Endothelial cell of umbilical vein (primary cell): ENCODE measurements around the gene CACNA2D3. TPM values are rescaled to one million over a fixed set of nuclear protein-coding genes. Genes with fewer than 3 reads are reported as not detected.

Source experiments
- BruUV-seq: library from RNA; stranded (reverse); fragments of 400-500 nt; replicated peaks from 2 replicates; lab custom pipeline; 2021; lab: Mats Ljungman, UMichigan
- CTCF ChIA-PET: fragments of 300-600, 350-600 bp; sonication (Branson Sonifier 250); formaldehyde crosslinking; loops from one replicate; lab custom pipeline; 2021; ENCODE audit warnings: antibody characterized with exemption, inconsistent platforms; lab: Charles Lee
- POLR2A ChIA-PET: fragments of 300-600, 350-600 bp; sonication (Branson Sonifier 250); formaldehyde crosslinking; loops from one replicate; lab custom pipeline; 2021; ENCODE audit warnings: antibody characterized with exemption, inconsistent platforms; lab: Charles Lee
- DNase-seq: peaks from one replicate; pipeline ENCODE4 v3.0.0-alpha.2; 2011; ENCODE audit warnings: low read depth, low spot score
- FAIRE-seq: peaks from 2 replicates; lab custom pipeline; 2011; peaks lifted over from hg19 to GRCh38; lab: Jason Lieb, UNC
- H2AFZ ChIP-seq: 2 replicates; pipeline ENCODE4 v1.6.0; 2012; ENCODE audit warnings: low read depth, low read length, control low read depth, inconsistent platforms
- H3K27ac ChIP-seq: 2 replicates; pipeline ENCODE4 v1.5.1; 2011; ENCODE audit warnings: low read depth, mild to moderate bottlenecking, control low read depth, low read length, moderate library complexity; ENCODE audit not compliant: insufficient read depth
- H3K27me3 ChIP-seq, 2 experiments: 2 replicates each; pipeline versions ENCODE4 v1.6.0 to v1.6.1; 2011; ENCODE audit warnings: low read length in 2 of 2, mixed read lengths in 1 of 2; ENCODE audit not compliant: control insufficient read depth in 2 of 2, insufficient read depth in 2 of 2
- H3K36me3 ChIP-seq, 2 experiments: 2 replicates in 1 of 2; 3 replicates in 1 of 2; pipeline ENCODE4 v1.5.1; 2011; ENCODE audit warnings: low read length in 2 of 2, mild to moderate bottlenecking in 1 of 2, moderate library complexity in 1 of 2; ENCODE audit not compliant: control insufficient read depth in 2 of 2, insufficient read depth in 2 of 2; ENCODE audit errors: extremely low read depth in 1 of 2
- H3K4me1 ChIP-seq: 3 replicates; pipeline ENCODE4 v1.5.1; 2011; ENCODE audit warnings: mild to moderate bottlenecking, low read length; ENCODE audit not compliant: control insufficient read depth, insufficient read depth; ENCODE audit errors: extremely low read depth
- H3K4me2 ChIP-seq: 2 replicates; pipeline ENCODE4 v1.6.1; 2011; ENCODE audit warnings: low read length, control low read depth, mixed read lengths; ENCODE audit not compliant: insufficient read depth
- H3K4me3 ChIP-seq, 3 experiments: fragments of 200-600 bp in 1 of 3; sonication (generic), shearing (Covaris generic) in 1 of 3; replicated peaks in 1 of 3; 2 replicates each; pipeline ENCODE4 v1.5.1; 2011 to 2016; ENCODE audit warnings: control low read depth in 3 of 3, low read length in 3 of 3, mild to moderate bottlenecking in 2 of 3, inconsistent platforms in 1 of 3, low read depth in 1 of 3, moderate library complexity in 1 of 3; ENCODE audit not compliant: insufficient read depth in 1 of 3
- H3K79me2 ChIP-seq: 2 replicates; pipeline ENCODE4 v1.6.0; 2012; ENCODE audit warnings: low read length, inconsistent platforms; ENCODE audit not compliant: control insufficient read depth, insufficient read depth
- H3K9ac ChIP-seq: replicated peaks from 2 replicates; pipeline ENCODE3; 2011; ENCODE audit warnings: low read length, control low read depth; ENCODE audit not compliant: insufficient read depth; ENCODE audit errors: extremely low read depth
- H3K9me1 ChIP-seq: replicated peaks from 3 replicates; pipeline ENCODE4 v1.6.0; 2011; ENCODE audit warnings: mild to moderate bottlenecking, low read length; ENCODE audit not compliant: control insufficient read depth, insufficient read depth; ENCODE audit errors: extremely low read depth
- H3K9me3 ChIP-seq: replicated peaks from 2 replicates; pipeline ENCODE4 v1.5.1; 2012; ENCODE audit warnings: low read length, inconsistent platforms; ENCODE audit not compliant: control insufficient read depth, insufficient read depth
- H4K20me1 ChIP-seq: replicated peaks from 2 replicates; pipeline ENCODE3; 2011; ENCODE audit warnings: mild to moderate bottlenecking, low read length; ENCODE audit not compliant: control insufficient read depth, insufficient read depth; ENCODE audit errors: extremely low read depth
- EZH2 ChIP-seq: IDR thresholded peaks from 2 replicates; pipeline ENCODE4 v1.6.1; 2012; ENCODE audit warnings: borderline replicate concordance, low read depth, mild to moderate bottlenecking, moderate library complexity, low read length, inconsistent platforms; ENCODE audit not compliant: severe bottlenecking
- FOS ChIP-seq: IDR thresholded peaks from 2 replicates; pipeline ENCODE4 v1.6.1; 2011; ENCODE audit warnings: mild to moderate bottlenecking, low read length, moderate library complexity, borderline replicate concordance; ENCODE audit not compliant: insufficient read depth
- GATA2 ChIP-seq: IDR thresholded peaks from 2 replicates; pipeline ENCODE4 v1.7.0; 2011; ENCODE audit warnings: low read depth, mild to moderate bottlenecking, moderate library complexity, mixed read lengths, low read length; ENCODE audit not compliant: insufficient read length, insufficient read depth
- JUN ChIP-seq: IDR thresholded peaks from 2 replicates; pipeline ENCODE4 v1.6.1; 2011; ENCODE audit warnings: borderline replicate concordance, low read depth; ENCODE audit not compliant: insufficient read length, insufficient read depth
- MAX ChIP-seq: IDR thresholded peaks from 2 replicates; pipeline ENCODE4 v1.6.1; 2011; ENCODE audit not compliant: insufficient read depth, insufficient read length
- MYC ChIP-seq: IDR thresholded peaks from one replicate; pipeline ENCODE4 v1.6.1; 2011; ENCODE audit warnings: mild to moderate bottlenecking, low read depth, low read length
- POLR2A ChIP-seq: IDR thresholded peaks from 2 replicates; pipeline ENCODE4 v1.6.1; 2012; ENCODE audit warnings: low read depth, mild to moderate bottlenecking, control low read depth, low read length
- POLR2AphosphoS5 ChIP-seq: IDR thresholded peaks from 2 replicates; pipeline ENCODE4 v1.6.1; 2012; ENCODE audit warnings: low read depth, mild to moderate bottlenecking, control low read depth, low read length, moderate library complexity; ENCODE audit not compliant: insufficient read depth
- dilution Hi-C: fragments of 300-500 bp; cut with MboI; formaldehyde crosslinking; loops from one replicate; pipeline ENCODE4 v1.15.0; 2019; ENCODE audit warnings: low sequenced_read_pairs; ENCODE audit not compliant: extremely low pct_ligation_motif_present
- intact Hi-C: fragments of 100-400 bp; cut with micrococcal nuclease; formaldehyde crosslinking; loops from one replicate; pipeline ENCODE4 v1.10.0; 2022
- polyA plus RNA-seq, 4 experiments: library from polyadenylated mRNA; depleted of rRNA in 3 of 4; stranded (reverse) in 3 of 4; unstranded in 1 of 4; fragments of >200 nt; gene quantifications; 2 replicates each; pipeline versions ENCODE4 v1.2.1 to v1.2.3, GENCODE V29; 2011 to 2012; ENCODE audit warnings: missing spikeins in 1 of 4
- total RNA-seq: library from RNA; stranded (reverse); gene quantifications from 2 replicates; pipeline ENCODE4 v1.2.3, GENCODE V29; 2021
- TF ChIP-seq, protein P1 (sequence below), 2 donors: IDR thresholded peaks; 1 replicate in 1 of 2; 2 replicates in 1 of 2; pipeline ENCODE4 v1.5.1; 2011; ENCODE audit warnings: low read length in 2 of 2, mild to moderate bottlenecking in 2 of 2, moderate library complexity in 2 of 2, control low read depth in 1 of 2, inconsistent platforms in 1 of 2, low read depth in 1 of 2; ENCODE audit not compliant: insufficient read depth in 1 of 2; ENCODE audit errors: extremely low read depth in 1 of 2

The CACNA2D3 gene
- total and polyA plus RNA-seq, 2 donors (not counting 3 experiments of a cell fraction or from before 2014, with no cell fraction given), result not detected

GRCh38 chr3:54940971-54941370 lies 818.6 kb downstream of the CACNA2D3 start:
- no peaks in the 10 kb centered on the region for H4K20me1 ChIP-seq
- FAIRE-seq (no peak), DNase-seq (no peak)
- intact Hi-C loops, result no loop called here
- no peak for TF ChIP-seq MYC
- TF ChIP-seq EZH2, result no peak
- no peak for TF ChIP-seq POLR2A
- TF ChIP-seq POLR2AphosphoS5, result no peak
- TF ChIP-seq, protein P1, sequence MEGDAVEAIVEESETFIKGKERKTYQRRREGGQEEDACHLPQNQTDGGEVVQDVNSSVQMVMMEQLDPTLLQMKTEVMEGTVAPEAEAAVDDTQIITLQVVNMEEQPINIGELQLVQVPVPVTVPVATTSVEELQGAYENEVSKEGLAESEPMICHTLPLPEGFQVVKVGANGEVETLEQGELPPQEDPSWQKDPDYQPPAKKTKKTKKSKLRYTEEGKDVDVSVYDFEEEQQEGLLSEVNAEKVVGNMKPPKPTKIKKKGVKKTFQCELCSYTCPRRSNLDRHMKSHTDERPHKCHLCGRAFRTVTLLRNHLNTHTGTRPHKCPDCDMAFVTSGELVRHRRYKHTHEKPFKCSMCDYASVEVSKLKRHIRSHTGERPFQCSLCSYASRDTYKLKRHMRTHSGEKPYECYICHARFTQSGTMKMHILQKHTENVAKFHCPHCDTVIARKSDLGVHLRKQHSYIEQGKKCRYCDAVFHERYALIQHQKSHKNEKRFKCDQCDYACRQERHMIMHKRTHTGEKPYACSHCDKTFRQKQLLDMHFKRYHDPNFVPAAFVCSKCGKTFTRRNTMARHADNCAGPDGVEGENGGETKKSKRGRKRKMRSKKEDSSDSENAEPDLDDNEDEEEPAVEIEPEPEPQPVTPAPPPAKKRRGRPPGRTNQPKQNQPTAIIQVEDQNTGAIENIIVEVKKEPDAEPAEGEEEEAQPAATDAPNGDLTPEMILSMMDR (IDR thresholded peaks at IDR 0.05; ENCODE audit: extremely low read depth in 1 of 2, insufficient read depth in 1 of 2, low read depth in 1 of 2, low read length in 2 of 2), result no peak
- TF ChIP-seq MAX, result no peak
- no peak for TF ChIP-seq FOS
- TF ChIP-seq GATA2, result no peak
- TF ChIP-seq JUN, result no peak
- no TSS peak for BruUV-seq
- H3K9ac ChIP-seq, result no peak overlapping the region
- ChIA-PET CTCF (no interaction called here), POLR2A (no interaction called here)
- H3K27ac ChIP-seq, result no peak overlapping the region
- no peaks in the 10 kb centered on the region for H3K79me2 ChIP-seq
- dilution Hi-C loops, result no loop called here
- no peaks in the 10 kb centered on the region for H3K27me3 ChIP-seq
- no peaks in the 10 kb centered on the region for H3K9me1 ChIP-seq
- H2AFZ ChIP-seq, result no peak overlapping the region
- no peak overlapping the region for H3K4me3 ChIP-seq
- H3K4me1 ChIP-seq, result no peaks in the 10 kb centered on the region
- peaks cover 6% of the 10 kb centered on the region for H3K9me3 ChIP-seq
- H3K4me2 ChIP-seq, result no peak overlapping the region
- H3K36me3 ChIP-seq, result no peaks in the 10 kb centered on the region
